Measurements from ENCODE around the gene OR2T8. TPM values are rescaled to one million over a fixed set of nuclear protein-coding genes. Genes with fewer than 3 reads are reported as not detected.

The OR2T8 gene, protein sequence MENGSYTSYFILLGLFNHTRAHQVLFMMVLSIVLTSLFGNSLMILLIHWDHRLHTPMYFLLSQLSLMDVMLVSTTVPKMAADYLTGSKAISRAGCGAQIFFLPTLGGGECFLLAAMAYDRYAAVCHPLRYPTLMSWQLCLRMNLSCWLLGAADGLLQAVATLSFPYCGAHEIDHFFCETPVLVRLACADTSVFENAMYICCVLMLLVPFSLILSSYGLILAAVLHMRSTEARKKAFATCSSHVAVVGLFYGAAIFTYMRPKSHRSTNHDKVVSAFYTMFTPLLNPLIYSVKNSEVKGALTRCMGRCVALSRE
- under 1 TPM in 1 of 4 donors, not detected in 3; 0.40 TPM for total RNA-seq

- Histone ChIP-seq H3K27me3 (no peaks in the 10 kb centered on the region), H3K9me3 (no peaks in the 10 kb centered on the region), H3K27ac (no peak within 1 kb of the TSS), H3K4me3 (no peak within 1 kb of the TSS), H3K36me3 (no peaks in the 10 kb centered on the region), H3K4me1 (no peaks in the 10 kb centered on the region)
- TF ChIP-seq POLR2A (IDR thresholded peaks at IDR 0.05) = no peak
- TF ChIP-seq, protein P1, sequence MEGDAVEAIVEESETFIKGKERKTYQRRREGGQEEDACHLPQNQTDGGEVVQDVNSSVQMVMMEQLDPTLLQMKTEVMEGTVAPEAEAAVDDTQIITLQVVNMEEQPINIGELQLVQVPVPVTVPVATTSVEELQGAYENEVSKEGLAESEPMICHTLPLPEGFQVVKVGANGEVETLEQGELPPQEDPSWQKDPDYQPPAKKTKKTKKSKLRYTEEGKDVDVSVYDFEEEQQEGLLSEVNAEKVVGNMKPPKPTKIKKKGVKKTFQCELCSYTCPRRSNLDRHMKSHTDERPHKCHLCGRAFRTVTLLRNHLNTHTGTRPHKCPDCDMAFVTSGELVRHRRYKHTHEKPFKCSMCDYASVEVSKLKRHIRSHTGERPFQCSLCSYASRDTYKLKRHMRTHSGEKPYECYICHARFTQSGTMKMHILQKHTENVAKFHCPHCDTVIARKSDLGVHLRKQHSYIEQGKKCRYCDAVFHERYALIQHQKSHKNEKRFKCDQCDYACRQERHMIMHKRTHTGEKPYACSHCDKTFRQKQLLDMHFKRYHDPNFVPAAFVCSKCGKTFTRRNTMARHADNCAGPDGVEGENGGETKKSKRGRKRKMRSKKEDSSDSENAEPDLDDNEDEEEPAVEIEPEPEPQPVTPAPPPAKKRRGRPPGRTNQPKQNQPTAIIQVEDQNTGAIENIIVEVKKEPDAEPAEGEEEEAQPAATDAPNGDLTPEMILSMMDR (IDR thresholded peaks at IDR 0.05) = no peak
- intact Hi-C loops (cut with DNase I; ENCODE audit: low total_unique reads) = no loop called here
- DNase-seq = no peak
These were observed at the start of gene OR2T8 for GRCh38 chr1:247919952-247920351. TSS of gene OR2T8 (plus strand) at chr1:247920252. CDS start at chr1:247921018, 766 bp downstream.

DNA sequence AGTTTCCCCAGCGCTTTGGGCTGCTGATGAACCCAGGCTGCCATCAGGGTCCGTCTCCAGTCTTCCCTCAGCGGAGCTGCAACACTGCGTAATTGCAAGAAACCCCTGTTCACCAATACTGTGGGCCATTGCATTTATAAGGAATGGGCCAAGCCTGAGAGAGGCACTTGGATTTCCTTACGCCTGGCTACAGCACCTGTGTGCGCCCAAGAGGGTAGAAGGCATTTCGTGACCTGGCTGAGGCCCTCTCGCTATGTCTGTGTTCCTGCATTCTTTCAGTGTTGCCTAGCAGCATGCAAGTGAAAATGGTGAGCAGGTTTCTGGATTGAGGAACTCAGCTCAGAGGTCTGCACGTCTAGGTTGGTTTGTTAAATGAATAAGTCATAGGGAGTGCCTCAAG lies 36.7 kb upstream of the OR2T8 start:
- no peak overlapping the region for H3K4me3 ChIP-seq
- TF ChIP-seq POLR2A (IDR thresholded peaks at IDR 0.05) = no peak
- TF ChIP-seq, protein P1 (IDR thresholded peaks at IDR 0.05) = no peak
- intact Hi-C loops (cut with DNase I; ENCODE audit: low total_unique reads) = no loop called here

DNA sequence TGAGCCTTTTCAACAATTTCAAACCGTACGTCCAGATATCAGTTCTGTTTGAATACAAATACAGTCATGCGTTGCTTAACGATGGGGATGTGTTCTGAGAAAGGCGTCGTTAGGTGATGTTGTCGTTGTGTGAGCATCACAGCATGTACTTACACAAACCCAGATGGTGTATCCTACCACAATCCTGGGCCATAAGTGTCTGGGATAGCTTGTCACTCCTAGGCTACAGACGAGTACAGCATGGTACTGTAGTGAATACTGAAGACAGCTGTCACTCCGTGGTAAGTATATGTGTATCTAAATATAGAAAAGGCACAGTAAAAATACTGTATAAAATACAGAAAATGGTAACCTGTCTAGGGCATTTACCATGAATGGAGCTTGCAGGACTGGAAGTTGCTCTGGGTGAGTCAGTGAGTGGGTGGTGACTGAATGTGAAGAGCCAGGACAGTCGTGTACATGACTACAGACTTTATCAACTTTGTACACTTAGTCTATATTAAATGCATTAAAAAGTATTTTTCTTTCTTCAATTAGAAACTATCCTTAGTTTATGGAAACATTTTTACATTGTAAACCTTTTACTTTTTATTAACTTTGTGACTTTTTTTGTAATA lies 35.1 kb upstream of the OR2T8 start:
- TF ChIP-seq, protein P1 (IDR thresholded peaks at IDR 0.05) = no peak
- H3K27me3 ChIP-seq = no peaks in the 10 kb centered on the region
- no peaks in the 10 kb centered on the region for H3K36me3 ChIP-seq
- H3K9me3 ChIP-seq = no peaks in the 10 kb centered on the region
- no peak overlapping the region for H3K4me3 ChIP-seq
- no peak for DNase-seq
- no peak overlapping the region for H3K27ac ChIP-seq
- intact Hi-C loops (cut with DNase I; ENCODE audit: low total_unique reads) = no loop called here
- no peaks in the 10 kb centered on the region for H3K4me1 ChIP-seq

More for the DNA sequence above, 36.7 kb upstream of the OR2T8 start:
- Histone ChIP-seq H3K4me1 (no peaks in the 10 kb centered on the region), H3K27me3 (no peaks in the 10 kb centered on the region), H3K36me3 (no peaks in the 10 kb centered on the region), H3K9me3 (no peaks in the 10 kb centered on the region), H3K27ac (no peak overlapping the region)
- no peak for DNase-seq

- Histone ChIP-seq H3K36me3 (no peaks in the 10 kb centered on the region), H3K4me3 (no peak within 1 kb of the TSS), H3K9me3 (no peaks in the 10 kb centered on the region), H3K4me1 (no peaks in the 10 kb centered on the region), H3K27ac (no peak within 1 kb of the TSS), H3K27me3 (no peaks in the 10 kb centered on the region)
- no peak for DNase-seq
- intact Hi-C loops (cut with DNase I; ENCODE audit: low total_unique reads) = no loop called here
- TF ChIP-seq, protein P1 (IDR thresholded peaks at IDR 0.05) = no peak
These were observed 24.9 kb upstream of the OR2T8 start, which contains the start of gene OR2W3 for GRCh38 chr1:247895163-247895637. TSS of gene OR2W3 (plus strand) at chr1:247895587. CDS start at chr1:247895587, 0 bp downstream.

DNA sequence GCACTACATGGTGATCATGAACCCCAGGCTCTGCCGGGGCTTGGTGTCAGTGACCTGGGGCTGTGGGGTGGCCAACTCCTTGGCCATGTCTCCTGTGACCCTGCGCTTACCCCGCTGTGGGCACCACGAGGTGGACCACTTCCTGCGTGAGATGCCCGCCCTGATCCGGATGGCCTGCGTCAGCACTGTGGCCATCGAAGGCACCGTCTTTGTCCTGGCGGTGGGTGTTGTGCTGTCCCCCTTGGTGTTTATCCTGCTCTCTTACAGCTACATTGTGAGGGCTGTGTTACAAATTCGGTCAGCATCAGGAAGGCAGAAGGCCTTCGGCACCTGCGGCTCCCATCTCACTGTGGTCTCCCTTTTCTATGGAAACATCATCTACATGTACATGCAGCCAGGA lies 24.1 kb upstream of the OR2T8 start:
- Histone ChIP-seq H3K36me3 (no peaks in the 10 kb centered on the region), H3K9me3 (no peaks in the 10 kb centered on the region), H3K27ac (no peak overlapping the region), H3K4me1 (no peaks in the 10 kb centered on the region), H3K4me3 (no peak overlapping the region), H3K27me3 (no peaks in the 10 kb centered on the region)
- intact Hi-C loops (cut with DNase I; ENCODE audit: low total_unique reads) = no loop called here
- no peak for DNase-seq
- no peak for TF ChIP-seq POLR2A (IDR thresholded peaks at IDR 0.05)
- TF ChIP-seq, protein P1 (IDR thresholded peaks at IDR 0.05) = no peak
